SK-N-SH treated with all-trans-retinoic acid at 6 μM for 48 hours (cell line): ENCODE measurements around the gene IGFN1.

ENCODE experiments used
- BACH2 ChIP-seq: fragments of 250-450 bp; sonication (Bioruptor Pico); IDR thresholded peaks from 2 replicates; pipeline ENCODE4 v1.9.0; 2021; ENCODE audit warnings: mild to moderate bottlenecking, borderline replicate concordance
- CSRNP3 ChIP-seq: fragments of 250-450 bp; sonication (Bioruptor Pico); IDR thresholded peaks from 2 replicates; pipeline ENCODE4 v1.5.1; 2021; ENCODE audit warnings: mild to moderate bottlenecking, moderate library complexity
- ESRRG ChIP-seq: fragments of 250-450 bp; sonication (Bioruptor Pico); IDR thresholded peaks from 2 replicates; pipeline ENCODE4 v1.6.1; 2021; ENCODE audit warnings: mild to moderate bottlenecking
- GLIS3 ChIP-seq: fragments of 250-450 bp; sonication (Bioruptor Pico); IDR thresholded peaks from 2 replicates; pipeline ENCODE4 v1.5.0; 2020; ENCODE audit warnings: mild to moderate bottlenecking, moderate library complexity
- OSR1 ChIP-seq: fragments of 250-450 bp; sonication (Bioruptor Pico); IDR thresholded peaks from 2 replicates; pipeline ENCODE4 v1.8.0; 2022; ENCODE audit warnings: moderate library complexity, mild to moderate bottlenecking, inconsistent platforms
- RARB ChIP-seq: fragments of 250-450 bp; sonication (Bioruptor Pico); IDR thresholded peaks from 2 replicates; pipeline ENCODE4 v1.8.0; 2021; ENCODE audit warnings: mild to moderate bottlenecking, moderate library complexity
- TOX ChIP-seq: fragments of 250-450 bp; sonication (Bioruptor Pico); IDR thresholded peaks from 2 replicates; pipeline ENCODE4 v1.8.0; 2021; ENCODE audit warnings: mild to moderate bottlenecking, moderate library complexity, borderline replicate concordance
- TSHZ2 ChIP-seq: fragments of 250-450 bp; sonication (Bioruptor Pico); IDR thresholded peaks from 2 replicates; pipeline ENCODE4 v1.5.0; 2020; ENCODE audit warnings: mild to moderate bottlenecking, moderate library complexity
- ZC3H10 ChIP-seq: fragments of 250-450 bp; sonication (Bioruptor Pico); IDR thresholded peaks from 2 replicates; pipeline ENCODE4 v1.5.1; 2021; ENCODE audit warnings: mild to moderate bottlenecking, moderate library complexity
- ZFP3 ChIP-seq: fragments of 250-450 bp; sonication (Bioruptor Pico); IDR thresholded peaks from 2 replicates; pipeline ENCODE4 v1.5.0; 2020; ENCODE audit warnings: mild to moderate bottlenecking, moderate library complexity
- ZFP30 ChIP-seq: fragments of 450-650 bp; formaldehyde crosslinking; IDR thresholded peaks from 2 replicates; pipeline ENCODE4 v1.5.0; 2022; ENCODE audit warnings: mild to moderate bottlenecking, moderate library complexity
- ZNF565 ChIP-seq: fragments of 450-650 bp; formaldehyde crosslinking; conservative IDR thresholded peaks from 2 replicates; pipeline ENCODE4 v1.5.0; 2020; ENCODE audit warnings: low read depth, mild to moderate bottlenecking, moderate library complexity
- TF ChIP-seq, protein P1 (sequence below): fragments of 250-450 bp; sonication (Bioruptor Pico); IDR thresholded peaks from 2 replicates; pipeline ENCODE4 v1.8.0; 2020; ENCODE audit warnings: mild to moderate bottlenecking, moderate library complexity, borderline replicate concordance
- TF ChIP-seq, protein P2 (sequence below): fragments of 250-450 bp; sonication (Bioruptor Pico); IDR thresholded peaks from 2 replicates; pipeline ENCODE4 v1.5.1; 2020; ENCODE audit warnings: low read depth, mild to moderate bottlenecking, moderate library complexity

GRCh38 chr1:201215531-201216357 is 25.1 kb downstream of the IGFN1 start:
- TF ChIP-seq, protein P1, sequence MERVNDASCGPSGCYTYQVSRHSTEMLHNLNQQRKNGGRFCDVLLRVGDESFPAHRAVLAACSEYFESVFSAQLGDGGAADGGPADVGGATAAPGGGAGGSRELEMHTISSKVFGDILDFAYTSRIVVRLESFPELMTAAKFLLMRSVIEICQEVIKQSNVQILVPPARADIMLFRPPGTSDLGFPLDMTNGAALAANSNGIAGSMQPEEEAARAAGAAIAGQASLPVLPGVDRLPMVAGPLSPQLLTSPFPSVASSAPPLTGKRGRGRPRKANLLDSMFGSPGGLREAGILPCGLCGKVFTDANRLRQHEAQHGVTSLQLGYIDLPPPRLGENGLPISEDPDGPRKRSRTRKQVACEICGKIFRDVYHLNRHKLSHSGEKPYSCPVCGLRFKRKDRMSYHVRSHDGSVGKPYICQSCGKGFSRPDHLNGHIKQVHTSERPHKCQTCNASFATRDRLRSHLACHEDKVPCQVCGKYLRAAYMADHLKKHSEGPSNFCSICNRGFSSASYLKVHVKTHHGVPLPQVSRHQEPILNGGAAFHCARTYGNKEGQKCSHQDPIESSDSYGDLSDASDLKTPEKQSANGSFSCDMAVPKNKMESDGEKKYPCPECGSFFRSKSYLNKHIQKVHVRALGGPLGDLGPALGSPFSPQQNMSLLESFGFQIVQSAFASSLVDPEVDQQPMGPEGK (CRISPR knock-in tag): no peak
- TF ChIP-seq ZFP30 (CRISPR knock-in tag) (no peak), RARB (CRISPR knock-in tag) (no peak), TSHZ2 (CRISPR knock-in tag) (no peak), BACH2 (CRISPR knock-in tag) (no peak), TOX (no peak), OSR1 (no peak), GLIS3 (no peak), CSRNP3 (no peak), ESRRG (CRISPR knock-in tag) (no peak), ZC3H10 (no peak), ZNF565 (CRISPR knock-in tag) (no peak), ZFP3 (no peak)
- TF ChIP-seq, protein P2, sequence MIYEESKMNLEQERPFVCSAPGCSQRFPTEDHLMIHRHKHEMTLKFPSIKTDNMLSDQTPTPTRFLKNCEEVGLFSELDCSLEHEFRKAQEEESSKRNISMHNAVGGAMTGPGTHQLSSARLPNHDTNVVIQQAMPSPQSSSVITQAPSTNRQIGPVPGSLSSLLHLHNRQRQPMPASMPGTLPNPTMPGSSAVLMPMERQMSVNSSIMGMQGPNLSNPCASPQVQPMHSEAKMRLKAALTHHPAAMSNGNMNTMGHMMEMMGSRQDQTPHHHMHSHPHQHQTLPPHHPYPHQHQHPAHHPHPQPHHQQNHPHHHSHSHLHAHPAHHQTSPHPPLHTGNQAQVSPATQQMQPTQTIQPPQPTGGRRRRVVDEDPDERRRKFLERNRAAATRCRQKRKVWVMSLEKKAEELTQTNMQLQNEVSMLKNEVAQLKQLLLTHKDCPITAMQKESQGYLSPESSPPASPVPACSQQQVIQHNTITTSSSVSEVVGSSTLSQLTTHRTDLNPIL (CRISPR knock-in tag): no peak
